Nucleus accumbens (tissue), 56 donors: Measurements from ENCODE around the gene NPRL2.

Experiments used
- DNase-seq, 56 donors: peaks; one replicate each; lab custom pipeline; 2025; lab: John Stamatoyannopoulos, UW

NPRL2 gene

GRCh38 chr3:50353245-50354004, 2.9 kb upstream of the NPRL2 start:
- DNase-seq: no peak

GRCh38 chr3:50352781-50353180, 2.2 kb upstream of the NPRL2 start:
- no peak for DNase-seq

DNA sequence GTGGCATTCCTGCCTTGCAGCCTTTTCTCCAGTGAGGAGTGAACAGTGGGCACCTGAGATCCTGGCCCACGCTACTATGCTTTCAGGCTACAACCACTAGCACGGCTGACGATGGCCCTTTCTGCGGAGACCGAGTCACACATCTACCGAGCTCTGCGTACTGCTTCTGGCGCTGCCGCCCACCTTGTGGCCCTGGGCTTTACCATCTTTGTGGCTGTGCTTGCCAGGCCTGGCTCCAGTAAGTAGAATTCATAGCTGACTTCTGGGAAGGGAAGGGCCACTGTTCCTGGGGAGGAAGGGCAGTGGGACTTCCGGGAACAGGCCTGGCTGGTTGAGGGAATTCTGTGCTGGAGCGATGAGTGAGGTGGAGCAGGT, 735 bp upstream of the NPRL2 start:
- DNase-seq: no peak

DNA sequence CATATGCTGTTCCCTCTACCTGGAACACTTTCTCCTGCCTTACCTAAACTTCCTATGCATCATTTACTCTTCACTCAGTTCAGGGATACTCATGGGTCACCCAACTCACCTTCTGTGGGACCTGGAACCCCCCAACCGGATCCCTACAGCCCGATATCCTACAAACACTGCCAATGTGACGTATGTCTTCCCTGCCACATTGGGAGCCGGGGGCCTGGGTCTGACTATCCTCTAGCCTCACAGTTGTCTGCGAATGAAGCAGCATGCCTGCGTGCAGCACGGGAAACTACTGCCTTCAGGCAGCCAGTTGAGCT, 405 bp downstream of the NPRL2 start:
- DNase-seq: peak in 1 of 56 donors; percentile 49

- DNase-seq: peak in 38 of 56 donors; percentile 13 to 78 (median 36)
These were observed 3.3 kb downstream of the NPRL2 start for GRCh38 chr3:50347187-50347813.

DNA sequence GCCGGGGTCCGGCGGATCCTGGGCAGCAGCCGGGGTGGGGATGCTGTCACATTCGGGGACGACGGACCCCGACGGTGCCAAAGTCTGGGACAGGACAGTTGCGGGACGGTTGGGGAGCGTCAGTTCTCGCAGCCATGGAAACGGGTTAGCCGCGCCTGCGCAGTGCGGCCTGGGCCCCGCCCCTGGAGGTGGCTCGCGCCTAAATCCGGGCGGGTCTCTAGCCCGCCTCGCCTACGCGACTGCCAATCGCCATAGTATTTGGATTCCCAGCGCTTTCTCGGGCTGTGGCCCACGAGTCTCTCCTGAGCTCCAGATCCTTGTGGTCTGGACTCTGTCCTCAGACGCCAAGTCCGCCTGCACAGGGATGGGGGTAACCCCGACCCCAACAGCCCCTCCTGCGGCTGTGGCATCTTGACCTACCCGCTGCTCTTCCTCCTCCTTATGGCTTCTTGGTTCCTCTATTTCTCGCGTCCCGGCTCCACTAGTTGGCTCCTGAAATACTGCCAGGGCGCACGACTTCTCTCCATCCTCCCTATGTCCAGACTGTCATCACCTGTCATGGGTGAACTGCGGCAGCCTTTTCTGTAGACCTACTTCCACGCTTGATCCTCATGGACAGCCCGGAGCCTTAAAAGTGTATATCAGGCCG, 4.9 kb downstream of the NPRL2 start, which contains the start of gene ZMYND10:
Gene ZMYND10 (minus strand): TSS at position 147 of the 649 bp plus-strand sequence. CDS start 153 bp downstream, outside the sequence.
- DNase-seq: peak in 34 of 56 donors; percentile 5 to 74 (median 33)

GRCh38 chr3:50345008-50345407, 5.6 kb downstream of the NPRL2 start:
- DNase-seq: no peak

DNA sequence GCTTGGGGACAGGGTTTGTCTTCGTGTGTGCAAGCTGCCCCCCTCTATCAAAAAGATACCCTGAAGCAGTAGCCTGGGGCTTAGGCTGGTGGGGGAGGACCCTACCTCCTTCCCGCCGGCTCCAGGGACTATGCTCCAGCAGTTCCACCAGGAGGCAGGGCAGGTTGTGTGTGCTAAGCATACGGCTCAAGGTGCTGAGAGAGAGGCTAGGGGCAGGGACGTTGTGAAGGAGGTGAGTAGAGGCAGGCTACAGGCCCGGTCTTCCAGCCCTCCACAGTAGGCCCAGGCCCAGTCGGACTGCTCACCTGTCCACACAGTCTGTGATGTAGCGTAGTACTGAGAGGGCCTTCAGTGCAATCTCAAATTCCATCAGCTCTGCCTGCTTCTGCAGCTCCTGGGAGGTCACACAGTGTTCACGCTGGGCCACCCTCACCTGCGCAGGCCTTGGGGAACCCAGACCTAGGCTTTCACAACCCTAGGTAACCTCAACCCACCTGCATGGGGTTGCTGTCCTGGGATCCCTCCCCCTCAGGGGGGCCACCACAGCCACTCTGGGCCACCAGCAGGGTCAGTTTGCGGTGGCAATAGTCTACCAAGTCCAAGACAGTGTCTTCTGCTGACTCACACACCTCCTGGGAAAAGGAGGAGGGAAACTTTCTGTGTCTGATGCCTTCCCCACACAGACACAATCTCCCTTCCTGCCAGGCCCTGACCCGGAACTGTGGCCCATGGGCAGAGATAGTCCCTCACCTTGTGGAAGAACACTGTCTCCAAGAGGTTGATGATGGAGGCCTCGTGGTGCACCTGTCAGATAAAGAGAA, 7.6 kb downstream of the NPRL2 start:
- DNase-seq: no peak

DNA sequence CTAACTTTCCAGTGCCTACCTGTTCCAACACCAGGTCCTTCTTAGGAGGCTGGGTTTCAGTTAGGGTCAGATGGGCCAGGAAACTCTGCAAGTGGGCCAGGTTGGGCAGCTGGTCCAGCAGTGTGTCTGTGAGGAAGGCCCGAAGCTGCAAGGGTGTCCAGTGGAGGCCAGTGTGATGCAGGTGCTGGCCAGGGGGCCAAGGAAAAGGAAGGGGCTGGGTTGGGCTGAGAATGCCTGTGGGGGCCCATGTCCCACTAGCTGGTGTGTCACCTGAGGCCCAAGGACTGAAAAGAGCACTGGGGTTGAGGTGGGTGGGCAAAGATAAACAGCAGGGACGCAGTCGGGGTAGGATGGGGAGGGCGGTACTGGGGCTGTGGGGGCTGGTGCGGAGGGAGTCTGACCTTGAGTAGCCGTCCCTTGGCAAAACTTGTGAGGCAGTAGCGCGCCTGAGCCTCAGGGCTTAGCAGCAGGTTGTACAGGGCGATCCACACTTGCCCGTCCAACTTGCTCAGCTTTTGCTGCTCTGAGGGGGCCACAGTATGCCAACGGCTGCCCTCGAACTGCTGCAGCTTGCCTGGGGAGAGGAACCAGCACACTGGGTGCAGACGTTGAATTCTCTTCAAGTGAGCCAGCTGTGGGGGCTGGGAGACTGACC, 8.5 kb downstream of the NPRL2 start:
- DNase-seq: no peak

GRCh38 chr3:50341537-50341936, 9.0 kb downstream of the NPRL2 start:
- DNase-seq: no peak

DNA sequence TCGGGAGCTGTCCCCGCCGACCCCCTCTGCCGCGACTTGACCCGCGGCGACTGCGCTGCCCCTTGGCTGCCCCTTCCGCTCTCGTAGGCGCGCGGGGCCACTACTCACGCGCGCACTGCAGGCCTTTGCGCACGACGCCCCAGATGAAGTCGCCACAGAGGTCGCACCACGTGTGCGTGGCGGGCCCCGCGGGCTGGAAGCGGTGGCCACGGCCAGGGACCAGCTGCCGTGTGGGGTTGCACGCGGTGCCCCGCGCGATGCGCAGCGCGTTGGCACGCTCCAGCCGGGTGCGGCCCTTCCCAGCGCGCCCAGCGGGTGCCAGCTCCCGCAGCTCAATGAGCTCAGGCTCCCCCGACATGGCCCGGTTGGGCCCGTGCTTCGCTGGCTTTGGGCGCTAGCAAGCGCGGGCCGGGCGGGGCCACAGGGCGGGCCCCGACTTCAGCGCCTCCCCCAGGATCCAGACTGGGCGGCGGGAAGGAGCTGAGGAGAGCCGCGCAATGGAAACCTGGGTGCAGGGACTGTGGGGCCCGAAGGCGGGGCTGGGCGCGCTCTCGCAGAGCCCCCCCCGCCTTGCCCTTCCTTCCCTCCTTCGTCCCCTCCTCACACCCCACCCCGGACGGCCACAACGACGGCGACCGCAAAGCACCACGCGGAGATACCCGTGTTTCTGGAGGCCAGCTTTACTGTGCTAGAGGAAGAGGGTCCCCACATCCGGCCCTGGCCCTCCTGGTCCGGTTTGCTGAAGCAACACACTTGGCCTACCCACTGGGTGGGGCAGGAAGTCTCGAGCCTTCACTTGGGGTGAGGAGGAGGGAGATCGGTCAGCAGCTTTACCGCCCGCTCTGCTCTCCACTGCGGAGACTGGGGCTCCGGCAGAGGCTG, 9.9 kb downstream of the NPRL2 start, which contains the start of gene RASSF1:
Gene RASSF1 (minus strand): TSS at position 389 of the 882 bp plus-strand sequence. CDS start 31 bp downstream, at position 358.
- DNase-seq: peak in 2 of 56 donors; percentile 17 to 21

GRCh38 chr3:50340147-50340447, 10.5 kb downstream of the NPRL2 start:
- DNase-seq: no peak

- no peak for DNase-seq
These were observed 11.0 kb downstream of the NPRL2 start for GRCh38 chr3:50339485-50340146.

GRCh38 chr3:50338965-50339364, 11.6 kb downstream of the NPRL2 start:
- DNase-seq: no peak

DNA sequence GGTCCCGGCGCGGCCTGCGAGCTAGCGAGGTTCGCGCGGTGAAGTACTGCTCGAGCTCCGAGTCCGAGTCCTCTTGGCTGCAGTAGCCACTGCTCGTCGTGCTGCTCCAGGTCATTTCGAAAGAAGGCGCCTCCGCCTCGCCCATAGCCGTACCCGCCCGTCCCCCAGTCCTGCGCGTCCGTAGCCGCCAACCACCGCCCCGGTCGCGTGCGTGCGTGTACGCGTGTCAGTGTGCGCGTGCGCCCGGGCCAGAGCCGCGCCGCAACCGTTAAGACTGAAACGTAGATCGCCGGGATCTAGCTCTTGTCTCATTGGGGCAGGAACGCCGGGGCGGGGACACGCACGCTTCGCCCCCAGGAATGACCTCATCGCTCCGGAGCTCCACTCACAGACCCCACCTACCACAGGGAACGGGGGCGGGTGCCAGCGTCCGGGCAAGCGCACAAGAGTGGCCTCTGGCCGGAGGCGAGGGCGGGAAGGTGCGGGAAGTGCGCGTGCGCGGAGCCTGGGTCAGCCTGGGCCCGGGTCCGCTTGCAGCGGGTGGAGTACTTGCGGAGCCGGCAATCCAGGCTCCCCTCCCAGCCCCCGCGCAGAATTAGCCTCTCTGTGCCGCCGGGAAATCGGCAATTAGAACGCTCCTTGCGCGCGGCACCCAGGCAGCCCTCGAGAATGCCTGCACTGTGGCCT, 13.3 kb downstream of the NPRL2 start:
- peak; percentile 85 to 99 (median 96) for DNase-seq

GRCh38 chr3:50336452-50337174, 14.0 kb downstream of the NPRL2 start:
- peak in 1 of 56 donors; percentile 57 for DNase-seq

GRCh38 chr3:50334339-50335075, 16.1 kb downstream of the NPRL2 start:
- no peak for DNase-seq
